Daoy (cell line): ENCODE measurements around the gene TLR9. TPM values are rescaled to one million over a fixed set of nuclear protein-coding genes. Genes with fewer than 3 reads are reported as not detected.

Experiments used
- DNase-seq: peaks from one replicate; pipeline ENCODE4 v3.0.0-alpha.2; 2015; ENCODE audit warnings: low read depth
- total RNA-seq: library from RNA; depleted of rRNA; stranded (reverse); fragments of >200 nt; shearing (Covaris generic); gene quantifications from 2 replicates; pipeline ENCODE4 v1.2.3, GENCODE V29; 2014

TLR9 gene
- total RNA-seq, 1 experiment from 2014 or later = not detected

- no peak for DNase-seq
These were observed 21.4 kb upstream of the TLR9 start for GRCh38 chr3:52246728-52247408.

GRCh38 chr3:52246264-52246620, 20.8 kb upstream of the TLR9 start:
- DNase-seq = no peak

GRCh38 chr3:52245322-52246263, 20.1 kb upstream of the TLR9 start, which contains the start of gene PPM1M:
Gene PPM1M, plus strand, starts transcription at chr3:52245759. Its CDS starts 66 bp downstream, at chr3:52245825.
- DNase-seq = peak; percentile 60

- peak; percentile 73 for DNase-seq
These were observed 18.6 kb upstream of the TLR9 start for GRCh38 chr3:52243791-52244628.

GRCh38 chr3:52242039-52242438, 16.6 kb upstream of the TLR9 start:
- no peak for DNase-seq

GRCh38 chr3:52240886-52241370, 15.5 kb upstream of the TLR9 start:
- DNase-seq = no peak

GRCh38 chr3:52240059-52240885, 14.8 kb upstream of the TLR9 start:
- DNase-seq = peak; percentile 59

GRCh38 chr3:52238761-52239701, 13.6 kb upstream of the TLR9 start, which contains the start of gene TWF2:
Gene TWF2, minus strand, starts transcription at chr3:52239158. Its CDS starts 142 bp downstream, at chr3:52239016.
- peak; percentile 85 for DNase-seq

GRCh38 chr3:52238193-52238760, 12.8 kb upstream of the TLR9 start:
- DNase-seq = no peak

GRCh38 chr3:52237657-52238172, 12.3 kb upstream of the TLR9 start:
- peak; percentile 90 for DNase-seq

- no peak for DNase-seq
These were observed 11.7 kb upstream of the TLR9 start for GRCh38 chr3:52237006-52237656.

GRCh38 chr3:52236424-52236886, 11.0 kb upstream of the TLR9 start:
- DNase-seq = no peak

- no peak for DNase-seq
These were observed 9.3 kb upstream of the TLR9 start for GRCh38 chr3:52234516-52235447.

- no peak for DNase-seq
These were observed 8.5 kb upstream of the TLR9 start for GRCh38 chr3:52233968-52234367.

GRCh38 chr3:52233108-52233591, 7.7 kb upstream of the TLR9 start:
- DNase-seq = no peak

- DNase-seq = no peak
These were observed 7.0 kb upstream of the TLR9 start for GRCh38 chr3:52232279-52233107.
